SK-N-SH treated with all-trans-retinoic acid at 6 μM for 48 hours (cell line): ENCODE measurements around the gene CTSE.

Source experiments
- ATAC-seq: fragments of 200-7000 bp; cut with Tn5 transposase; 3 replicates; pipeline ENCODE4 v1.9.1; 2020; ENCODE audit warnings: mild to moderate bottlenecking, moderate library complexity
- ARNTL ChIP-seq: fragments of 450-650 bp; formaldehyde crosslinking; IDR thresholded peaks from 2 replicates; pipeline ENCODE4 v1.5.0; 2020; ENCODE audit warnings: low read depth, mild to moderate bottlenecking, moderate library complexity, borderline replicate concordance
- BACH2 ChIP-seq: fragments of 250-450 bp; sonication (Bioruptor Pico); IDR thresholded peaks from 2 replicates; pipeline ENCODE4 v1.9.0; 2021; ENCODE audit warnings: mild to moderate bottlenecking, borderline replicate concordance
- CREB5 ChIP-seq: fragments of 250-450 bp; sonication (Bioruptor Pico); IDR thresholded peaks from 2 replicates; pipeline ENCODE4 v1.5.1; 2020; ENCODE audit warnings: low read depth, mild to moderate bottlenecking, moderate library complexity
- CSDC2 ChIP-seq: fragments of 250-450 bp; sonication (Bioruptor Pico); IDR thresholded peaks from 2 replicates; pipeline ENCODE4 v1.5.0; 2020; ENCODE audit warnings: mild to moderate bottlenecking, moderate library complexity
- GLIS3 ChIP-seq: fragments of 250-450 bp; sonication (Bioruptor Pico); IDR thresholded peaks from 2 replicates; pipeline ENCODE4 v1.5.0; 2020; ENCODE audit warnings: mild to moderate bottlenecking, moderate library complexity
- OSR1 ChIP-seq: fragments of 250-450 bp; sonication (Bioruptor Pico); IDR thresholded peaks from 2 replicates; pipeline ENCODE4 v1.8.0; 2022; ENCODE audit warnings: moderate library complexity, mild to moderate bottlenecking, inconsistent platforms
- PATZ1 ChIP-seq: fragments of 250-450 bp; sonication (Bioruptor Pico); IDR thresholded peaks from 2 replicates; pipeline ENCODE4 v1.8.0; 2020; ENCODE audit warnings: mild to moderate bottlenecking, moderate library complexity, borderline replicate concordance
- POU6F1 ChIP-seq: fragments of 250-450 bp; sonication (Bioruptor Pico); IDR thresholded peaks from 2 replicates; pipeline ENCODE4 v1.8.0; 2021; ENCODE audit warnings: low read depth, mild to moderate bottlenecking, moderate library complexity, borderline replicate concordance
- PPARA ChIP-seq: fragments of 250-450 bp; sonication (Bioruptor Pico); IDR thresholded peaks from 2 replicates; pipeline ENCODE4 v1.5.0; 2020; ENCODE audit warnings: mild to moderate bottlenecking, borderline replicate concordance
- RARB ChIP-seq: fragments of 250-450 bp; sonication (Bioruptor Pico); IDR thresholded peaks from 2 replicates; pipeline ENCODE4 v1.8.0; 2021; ENCODE audit warnings: mild to moderate bottlenecking, moderate library complexity
- TCF4 ChIP-seq: fragments of 250-450 bp; sonication (Bioruptor Pico); IDR thresholded peaks from 2 replicates; pipeline ENCODE4 v1.8.0; 2021; ENCODE audit warnings: mild to moderate bottlenecking, moderate library complexity, borderline replicate concordance
- TOX ChIP-seq: fragments of 250-450 bp; sonication (Bioruptor Pico); IDR thresholded peaks from 2 replicates; pipeline ENCODE4 v1.8.0; 2021; ENCODE audit warnings: mild to moderate bottlenecking, moderate library complexity, borderline replicate concordance
- ZFP3 ChIP-seq: fragments of 250-450 bp; sonication (Bioruptor Pico); IDR thresholded peaks from 2 replicates; pipeline ENCODE4 v1.5.0; 2020; ENCODE audit warnings: mild to moderate bottlenecking, moderate library complexity
- ZFP30 ChIP-seq: fragments of 450-650 bp; formaldehyde crosslinking; IDR thresholded peaks from 2 replicates; pipeline ENCODE4 v1.5.0; 2022; ENCODE audit warnings: mild to moderate bottlenecking, moderate library complexity
- ZNF565 ChIP-seq: fragments of 450-650 bp; formaldehyde crosslinking; conservative IDR thresholded peaks from 2 replicates; pipeline ENCODE4 v1.5.0; 2020; ENCODE audit warnings: low read depth, mild to moderate bottlenecking, moderate library complexity
- ZNF8 ChIP-seq: fragments of 450-650 bp; formaldehyde crosslinking; IDR thresholded peaks from 2 replicates; pipeline ENCODE4 v1.5.0; 2020; ENCODE audit warnings: mild to moderate bottlenecking, moderate library complexity
- TF ChIP-seq, protein P1 (sequence below): fragments of 250-450 bp; sonication (Bioruptor Pico); IDR thresholded peaks from 2 replicates; pipeline ENCODE4 v1.5.0; 2020; ENCODE audit warnings: mild to moderate bottlenecking, moderate library complexity
- TF ChIP-seq, protein P2 (sequence below): fragments of 250-450 bp; sonication (Bioruptor Pico); IDR thresholded peaks from 2 replicates; pipeline ENCODE4 v1.5.1; 2021; ENCODE audit warnings: mild to moderate bottlenecking, moderate library complexity

The CTSE gene

DNA sequence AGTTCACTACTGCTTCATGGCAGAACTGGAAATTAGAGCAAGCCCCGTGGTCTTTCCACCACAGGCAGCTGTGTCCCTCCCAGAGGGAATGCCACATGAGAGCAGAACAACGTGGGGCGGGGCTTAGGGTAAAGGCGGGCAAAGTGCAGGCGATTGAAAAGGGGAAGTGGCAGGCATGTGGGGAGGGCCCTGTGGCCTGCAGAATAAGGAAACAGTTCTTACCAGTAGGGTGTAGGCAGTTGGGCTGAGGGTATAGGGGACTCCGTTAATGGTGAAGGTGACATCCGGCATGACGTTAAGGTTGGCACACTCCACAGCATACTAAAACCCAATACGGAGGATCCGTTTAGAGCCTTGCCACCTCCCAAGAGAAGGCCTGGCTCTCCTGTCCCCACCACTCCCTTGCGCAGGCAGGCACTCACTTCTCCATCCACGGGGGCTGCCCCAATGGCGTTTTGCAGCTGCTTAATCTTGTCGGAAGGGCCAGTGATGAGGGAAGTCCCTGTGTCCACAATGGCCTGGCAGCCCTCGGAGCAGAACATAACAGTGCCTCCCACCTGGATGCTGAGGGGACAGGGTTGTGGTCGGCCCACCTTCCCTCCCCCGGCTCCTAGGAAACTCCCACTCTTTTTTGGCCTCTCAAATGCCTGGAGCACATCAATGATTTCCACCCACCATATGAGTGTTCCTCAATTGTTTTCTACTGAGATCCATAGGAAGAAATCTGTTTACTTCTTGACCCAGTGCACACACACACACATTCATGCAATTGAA lies 11.4 kb downstream of the CTSE start:
- no peak for TF ChIP-seq TCF4
- no peak for TF ChIP-seq OSR1 (CRISPR knock-in tag)
- TF ChIP-seq CREB5 (CRISPR knock-in tag), result no peak
- no peak for TF ChIP-seq BACH2
- TF ChIP-seq PATZ1 (CRISPR knock-in tag), result no peak
- TF ChIP-seq ZNF8 (CRISPR knock-in tag), result no peak
- TF ChIP-seq POU6F1 (CRISPR knock-in tag), result no peak
- no peak for ATAC-seq

- TF ChIP-seq OSR1 (CRISPR knock-in tag), result no peak
- TF ChIP-seq, protein P1, sequence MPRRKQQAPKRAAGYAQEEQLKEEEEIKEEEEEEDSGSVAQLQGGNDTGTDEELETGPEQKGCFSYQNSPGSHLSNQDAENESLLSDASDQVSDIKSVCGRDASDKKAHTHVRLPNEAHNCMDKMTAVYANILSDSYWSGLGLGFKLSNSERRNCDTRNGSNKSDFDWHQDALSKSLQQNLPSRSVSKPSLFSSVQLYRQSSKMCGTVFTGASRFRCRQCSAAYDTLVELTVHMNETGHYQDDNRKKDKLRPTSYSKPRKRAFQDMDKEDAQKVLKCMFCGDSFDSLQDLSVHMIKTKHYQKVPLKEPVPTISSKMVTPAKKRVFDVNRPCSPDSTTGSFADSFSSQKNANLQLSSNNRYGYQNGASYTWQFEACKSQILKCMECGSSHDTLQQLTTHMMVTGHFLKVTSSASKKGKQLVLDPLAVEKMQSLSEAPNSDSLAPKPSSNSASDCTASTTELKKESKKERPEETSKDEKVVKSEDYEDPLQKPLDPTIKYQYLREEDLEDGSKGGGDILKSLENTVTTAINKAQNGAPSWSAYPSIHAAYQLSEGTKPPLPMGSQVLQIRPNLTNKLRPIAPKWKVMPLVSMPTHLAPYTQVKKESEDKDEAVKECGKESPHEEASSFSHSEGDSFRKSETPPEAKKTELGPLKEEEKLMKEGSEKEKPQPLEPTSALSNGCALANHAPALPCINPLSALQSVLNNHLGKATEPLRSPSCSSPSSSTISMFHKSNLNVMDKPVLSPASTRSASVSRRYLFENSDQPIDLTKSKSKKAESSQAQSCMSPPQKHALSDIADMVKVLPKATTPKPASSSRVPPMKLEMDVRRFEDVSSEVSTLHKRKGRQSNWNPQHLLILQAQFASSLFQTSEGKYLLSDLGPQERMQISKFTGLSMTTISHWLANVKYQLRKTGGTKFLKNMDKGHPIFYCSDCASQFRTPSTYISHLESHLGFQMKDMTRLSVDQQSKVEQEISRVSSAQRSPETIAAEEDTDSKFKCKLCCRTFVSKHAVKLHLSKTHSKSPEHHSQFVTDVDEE (CRISPR knock-in tag), result no peak
- no peak for TF ChIP-seq TOX (CRISPR knock-in tag)
- no peak for ATAC-seq
These were observed 12.6 kb downstream of the CTSE start for GRCh38 chr1:206011057-206011456.

DNA sequence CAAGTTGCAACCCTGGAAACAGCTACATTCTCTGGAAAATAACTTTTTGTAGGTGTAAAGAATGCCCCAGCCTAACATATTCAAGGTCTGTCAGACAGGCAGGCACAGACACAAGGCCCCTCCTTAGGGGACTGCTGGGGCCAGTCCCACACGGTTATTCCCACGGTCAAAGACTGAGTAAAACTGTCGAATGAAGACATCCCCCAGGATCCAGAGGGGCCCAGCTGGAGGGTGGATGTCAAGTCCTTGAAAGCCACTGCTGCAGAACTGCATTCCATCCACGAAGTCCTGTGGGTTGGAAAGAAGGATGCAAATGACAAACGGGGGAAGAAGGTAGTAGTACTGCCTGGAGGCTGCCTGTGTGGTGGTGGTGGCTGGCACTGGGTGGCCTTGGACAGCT lies 13.6 kb downstream of the CTSE start:
- no peak for ATAC-seq
- TF ChIP-seq ZFP3 (no peak), ARNTL (CRISPR knock-in tag) (no peak), CSDC2 (CRISPR knock-in tag) (no peak), TOX (CRISPR knock-in tag) (no peak), PPARA (CRISPR knock-in tag) (no peak), GLIS3 (CRISPR knock-in tag) (no peak), ZNF8 (CRISPR knock-in tag) (no peak), BACH2 (no peak), ZFP30 (CRISPR knock-in tag) (no peak), POU6F1 (CRISPR knock-in tag) (no peak), RARB (CRISPR knock-in tag) (no peak), OSR1 (CRISPR knock-in tag) (no peak), PATZ1 (CRISPR knock-in tag) (no peak), ZNF565 (CRISPR knock-in tag) (no peak), CREB5 (CRISPR knock-in tag) (no peak)
- TF ChIP-seq, protein P2, sequence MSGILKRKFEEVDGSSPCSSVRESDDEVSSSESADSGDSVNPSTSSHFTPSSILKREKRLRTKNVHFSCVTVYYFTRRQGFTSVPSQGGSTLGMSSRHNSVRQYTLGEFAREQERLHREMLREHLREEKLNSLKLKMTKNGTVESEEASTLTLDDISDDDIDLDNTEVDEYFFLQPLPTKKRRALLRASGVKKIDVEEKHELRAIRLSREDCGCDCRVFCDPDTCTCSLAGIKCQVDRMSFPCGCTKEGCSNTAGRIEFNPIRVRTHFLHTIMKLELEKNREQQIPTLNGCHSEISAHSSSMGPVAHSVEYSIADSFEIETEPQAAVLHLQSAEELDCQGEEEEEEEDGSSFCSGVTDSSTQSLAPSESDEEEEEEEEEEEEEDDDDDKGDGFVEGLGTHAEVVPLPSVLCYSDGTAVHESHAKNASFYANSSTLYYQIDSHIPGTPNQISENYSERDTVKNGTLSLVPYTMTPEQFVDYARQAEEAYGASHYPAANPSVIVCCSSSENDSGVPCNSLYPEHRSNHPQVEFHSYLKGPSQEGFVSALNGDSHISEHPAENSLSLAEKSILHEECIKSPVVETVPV (CRISPR knock-in tag), result no peak
- TF ChIP-seq, protein P1 (CRISPR knock-in tag), result no peak
